HepG2 (cell line): ENCODE data around the gene TXNDC16.

Experiments
- CEBPG ChIP-seq: IDR thresholded peaks from 2 replicates; pipeline ENCODE4 v1.6.1; 2016
- CTCF ChIP-seq: sonication (generic); formaldehyde crosslinking; IDR thresholded peaks from 2 replicates; pipeline ENCODE4 v1.5.0; 2020; ENCODE audit warnings: mild to moderate bottlenecking, missing genetic modification reagents, moderate library complexity
- GRHL1 ChIP-seq: sonication (generic); formaldehyde crosslinking; conservative IDR thresholded peaks from 2 replicates; pipeline ENCODE4 v1.8.0; 2022; ENCODE audit warnings: missing genetic modification reagents
- HNRNPUL1 ChIP-seq: fragments of 200-400 bp; formaldehyde crosslinking; IDR thresholded peaks from 2 replicates; pipeline ENCODE4 v1.6.1; 2017; ENCODE audit warnings: low read depth, mild to moderate bottlenecking, low read length, moderate library complexity
- MXD4 ChIP-seq: IDR thresholded peaks from 2 replicates; pipeline ENCODE4 v1.6.1; 2016; ENCODE audit warnings: mild to moderate bottlenecking, missing biosample characterization, missing genetic modification reagents
- NCOA1 ChIP-seq: sonication (generic); formaldehyde crosslinking; IDR thresholded peaks from 2 replicates; pipeline ENCODE4 v1.9.0; 2021; ENCODE audit warnings: missing genetic modification reagents
- TOE1 ChIP-seq: sonication (generic); formaldehyde crosslinking; IDR thresholded peaks from 2 replicates; pipeline ENCODE4 v1.4.0; 2020; ENCODE audit warnings: mild to moderate bottlenecking, missing genetic modification reagents

- TF ChIP-seq CEBPG (no peak), MXD4 (CRISPR knock-in tag) (no peak), CTCF (no peak), GRHL1 (CRISPR knock-in tag) (no peak), TOE1 (CRISPR knock-in tag) (no peak), HNRNPUL1 (no peak), NCOA1 (CRISPR knock-in tag) (no peak)
Measured at GRCh38 chr14:52485350-52485960, 66.8 kb downstream of the TXNDC16 start.
